Thyroid gland (tissue), 4 donors: Measurements from ENCODE around the gene PPP6R1.

Source experiments
- POLR2A ChIP-seq, 2 donors: fragments of 450-650 bp; IDR thresholded peaks; one replicate each; pipeline ENCODE4 v1.6.1; 2017; ENCODE audit warnings: antibody characterized with exemption in 2 of 2, mild to moderate bottlenecking in 2 of 2, moderate library complexity in 1 of 2
- TF ChIP-seq, protein P1 (sequence below), 6 experiments: fragments of 200-600 bp in 3 of 6; fragments of 450-650 bp in 3 of 6; sonication (generic) in 3 of 6; IDR thresholded peaks; one replicate each; pipeline ENCODE4 v1.5.1; 2016 to 2019; ENCODE audit warnings: antibody characterized with exemption in 6 of 6, mild to moderate bottlenecking in 2 of 6, inconsistent platforms in 1 of 6, moderate library complexity in 1 of 6

DNA sequence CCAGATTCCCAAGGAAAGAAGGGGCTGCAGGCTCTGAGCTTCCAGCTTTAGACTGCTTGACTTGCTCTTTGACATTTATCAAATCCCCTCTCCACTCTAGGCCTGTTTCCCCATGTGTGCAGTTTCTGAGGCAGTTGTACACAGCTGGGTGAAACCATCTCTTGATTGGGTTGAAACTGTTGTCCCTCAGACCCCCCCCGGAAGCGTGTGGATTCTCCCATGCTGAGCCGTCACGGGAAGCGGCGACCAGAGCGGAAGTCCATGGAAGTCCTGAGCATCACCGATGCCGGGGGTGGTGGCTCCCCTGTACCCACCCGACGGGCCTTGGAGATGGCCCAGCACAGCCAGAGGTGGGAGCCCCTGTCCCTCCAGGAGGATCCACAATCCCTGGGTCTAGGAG, 44.7 kb upstream of the PPP6R1 start:
- TF ChIP-seq, protein P1, sequence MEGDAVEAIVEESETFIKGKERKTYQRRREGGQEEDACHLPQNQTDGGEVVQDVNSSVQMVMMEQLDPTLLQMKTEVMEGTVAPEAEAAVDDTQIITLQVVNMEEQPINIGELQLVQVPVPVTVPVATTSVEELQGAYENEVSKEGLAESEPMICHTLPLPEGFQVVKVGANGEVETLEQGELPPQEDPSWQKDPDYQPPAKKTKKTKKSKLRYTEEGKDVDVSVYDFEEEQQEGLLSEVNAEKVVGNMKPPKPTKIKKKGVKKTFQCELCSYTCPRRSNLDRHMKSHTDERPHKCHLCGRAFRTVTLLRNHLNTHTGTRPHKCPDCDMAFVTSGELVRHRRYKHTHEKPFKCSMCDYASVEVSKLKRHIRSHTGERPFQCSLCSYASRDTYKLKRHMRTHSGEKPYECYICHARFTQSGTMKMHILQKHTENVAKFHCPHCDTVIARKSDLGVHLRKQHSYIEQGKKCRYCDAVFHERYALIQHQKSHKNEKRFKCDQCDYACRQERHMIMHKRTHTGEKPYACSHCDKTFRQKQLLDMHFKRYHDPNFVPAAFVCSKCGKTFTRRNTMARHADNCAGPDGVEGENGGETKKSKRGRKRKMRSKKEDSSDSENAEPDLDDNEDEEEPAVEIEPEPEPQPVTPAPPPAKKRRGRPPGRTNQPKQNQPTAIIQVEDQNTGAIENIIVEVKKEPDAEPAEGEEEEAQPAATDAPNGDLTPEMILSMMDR (IDR thresholded peaks at IDR 0.05): no peak
- no peak for TF ChIP-seq POLR2A (IDR thresholded peaks at IDR 0.05)
